NCI-H82 (cell line): Measurements from ENCODE around the gene MRPL38.

Experiments
- DNase-seq: peaks from one replicate; lab custom pipeline; 2025; lab: John Stamatoyannopoulos, UW

Gene MRPL38

DNA sequence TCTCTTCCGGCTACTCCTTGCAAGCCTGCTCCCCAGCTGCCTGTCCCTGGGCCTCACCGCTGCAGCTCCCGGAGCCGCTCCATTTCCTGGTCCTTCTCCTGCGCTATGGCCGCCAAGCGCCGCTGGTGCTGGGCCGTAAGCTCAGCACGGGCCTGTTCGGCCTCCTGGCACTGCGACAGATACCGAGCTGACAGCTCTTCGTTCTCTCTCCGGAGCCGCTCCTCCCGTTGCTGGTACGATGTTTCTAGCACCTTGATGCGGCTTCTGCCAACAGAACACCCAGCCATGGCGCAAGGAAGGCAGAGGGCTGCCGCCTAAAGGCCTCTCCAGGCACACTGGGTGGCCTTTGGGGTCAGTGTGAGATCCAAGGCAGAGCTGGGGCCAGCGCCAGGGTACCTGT lies 14.9 kb upstream of the MRPL38 start:
- DNase-seq: no peak

GRCh38 chr17:75917917-75918445 lies 13.3 kb upstream of the MRPL38 start:
- DNase-seq: no peak

DNA sequence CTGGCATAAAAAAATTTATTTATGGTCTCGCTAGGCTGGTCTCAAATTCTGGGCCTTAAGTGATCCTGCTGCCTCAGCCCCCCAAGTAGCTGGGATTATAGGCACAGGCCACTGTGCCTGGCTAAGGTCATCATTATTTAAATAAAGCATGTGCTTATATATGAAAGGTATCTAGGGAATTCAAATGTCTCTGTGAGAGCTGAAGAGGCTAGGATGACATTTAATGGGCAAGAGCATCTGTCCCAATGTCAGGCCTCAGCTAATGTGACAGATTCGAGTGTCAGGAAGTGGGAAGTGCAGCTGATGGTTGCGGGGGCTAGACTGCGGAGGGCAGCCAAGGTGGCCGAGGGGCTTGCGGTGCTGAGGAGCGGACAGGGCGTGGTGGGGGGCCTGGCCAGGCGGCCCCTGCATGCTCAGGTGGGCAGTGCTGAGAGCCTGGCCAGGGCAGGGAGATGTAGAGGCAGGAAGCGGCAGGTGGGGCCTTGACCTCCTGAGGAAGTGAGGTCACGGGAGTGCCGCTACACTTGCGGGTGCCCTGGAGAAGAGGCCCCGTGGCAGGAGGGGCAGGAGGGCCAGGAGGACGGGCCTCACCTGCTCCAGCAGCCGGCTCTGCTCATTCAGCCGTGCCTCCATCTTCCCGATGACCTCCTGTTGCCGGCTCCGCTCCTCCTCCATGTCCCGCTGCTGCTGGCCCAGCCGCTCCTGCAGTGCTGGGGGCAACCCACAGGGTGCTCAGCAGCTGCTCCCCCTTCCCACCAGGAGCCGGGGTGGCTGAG lies 12.6 kb upstream of the MRPL38 start:
- no peak for DNase-seq

DNA sequence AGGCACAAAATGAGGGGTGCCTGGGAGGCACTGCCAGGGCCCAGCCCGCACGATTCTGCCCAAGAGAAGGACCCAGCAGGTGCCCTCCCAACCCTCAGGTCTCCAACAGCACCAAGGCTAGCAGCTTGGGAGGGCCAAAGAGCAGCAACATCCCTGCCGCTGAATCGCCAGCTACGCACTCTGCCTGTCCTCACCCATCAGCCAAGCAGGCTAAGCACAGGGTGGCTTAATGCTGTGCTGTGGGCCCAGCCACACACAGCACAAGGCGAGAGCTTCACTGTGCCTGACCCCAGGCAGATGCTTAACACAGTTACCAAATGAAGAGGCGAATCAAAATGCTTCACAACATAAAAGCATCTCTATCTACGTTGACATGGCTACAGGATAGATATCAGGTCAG lies 10.6 kb upstream of the MRPL38 start:
- peak; percentile 42 for DNase-seq

DNA sequence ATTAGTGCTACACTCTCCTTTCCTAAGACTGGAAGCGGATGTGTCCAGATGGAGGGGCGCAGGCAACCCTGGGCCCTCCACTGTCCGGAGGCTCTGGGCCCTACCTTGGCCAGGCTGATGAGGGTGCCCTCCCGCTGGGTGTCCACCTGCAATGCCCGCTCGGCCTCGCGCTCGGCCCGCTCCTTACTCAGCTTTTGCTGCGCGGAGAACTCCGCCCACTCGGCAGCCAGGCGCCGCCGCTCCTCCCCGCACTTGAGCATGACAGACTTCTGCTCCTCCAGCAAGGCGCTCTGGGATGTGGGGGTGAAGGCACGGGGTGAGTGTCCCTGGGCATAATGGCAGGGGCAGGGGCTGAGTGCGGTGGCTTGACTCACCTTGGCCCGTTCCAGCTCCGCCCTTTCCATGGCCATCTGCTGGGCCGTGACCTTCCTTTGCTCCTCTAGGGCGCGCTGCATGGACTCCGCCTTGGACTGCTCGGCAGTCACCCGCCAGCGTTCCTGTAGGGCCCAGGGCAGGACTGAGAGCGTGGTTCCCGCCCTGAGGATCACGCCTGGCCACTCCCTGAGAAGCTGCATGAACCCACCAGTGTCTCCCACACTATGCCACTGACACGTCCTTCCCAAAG lies 10.1 kb upstream of the MRPL38 start:
- peak; percentile 67 for DNase-seq

GRCh38 chr17:75913537-75914210 lies 9.0 kb upstream of the MRPL38 start:
- no peak for DNase-seq

DNA sequence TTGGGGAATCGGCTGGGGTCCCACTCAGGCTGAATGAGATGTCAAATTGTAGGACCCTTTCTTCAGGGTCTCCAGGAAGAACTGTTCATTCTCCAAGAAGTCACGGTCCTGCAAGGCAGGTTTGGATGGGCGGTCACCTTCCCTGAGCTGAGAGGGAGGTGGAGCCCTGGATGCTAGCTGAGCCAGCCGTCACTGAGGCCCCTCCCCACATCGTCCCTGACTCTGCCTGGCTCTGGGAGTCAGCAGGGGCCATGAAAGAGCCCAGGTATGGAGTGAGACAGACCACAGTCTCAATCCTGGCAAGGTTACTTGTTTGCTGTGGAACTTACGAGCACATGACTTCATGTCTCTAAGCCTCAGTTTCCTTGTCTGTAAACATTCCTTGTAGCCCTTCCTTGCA lies 6.0 kb upstream of the MRPL38 start:
- peak; percentile 86 for DNase-seq

- peak; percentile 52 for DNase-seq
Measured at GRCh38 chr17:75909812-75910274, 5.2 kb upstream of the MRPL38 start.

DNA sequence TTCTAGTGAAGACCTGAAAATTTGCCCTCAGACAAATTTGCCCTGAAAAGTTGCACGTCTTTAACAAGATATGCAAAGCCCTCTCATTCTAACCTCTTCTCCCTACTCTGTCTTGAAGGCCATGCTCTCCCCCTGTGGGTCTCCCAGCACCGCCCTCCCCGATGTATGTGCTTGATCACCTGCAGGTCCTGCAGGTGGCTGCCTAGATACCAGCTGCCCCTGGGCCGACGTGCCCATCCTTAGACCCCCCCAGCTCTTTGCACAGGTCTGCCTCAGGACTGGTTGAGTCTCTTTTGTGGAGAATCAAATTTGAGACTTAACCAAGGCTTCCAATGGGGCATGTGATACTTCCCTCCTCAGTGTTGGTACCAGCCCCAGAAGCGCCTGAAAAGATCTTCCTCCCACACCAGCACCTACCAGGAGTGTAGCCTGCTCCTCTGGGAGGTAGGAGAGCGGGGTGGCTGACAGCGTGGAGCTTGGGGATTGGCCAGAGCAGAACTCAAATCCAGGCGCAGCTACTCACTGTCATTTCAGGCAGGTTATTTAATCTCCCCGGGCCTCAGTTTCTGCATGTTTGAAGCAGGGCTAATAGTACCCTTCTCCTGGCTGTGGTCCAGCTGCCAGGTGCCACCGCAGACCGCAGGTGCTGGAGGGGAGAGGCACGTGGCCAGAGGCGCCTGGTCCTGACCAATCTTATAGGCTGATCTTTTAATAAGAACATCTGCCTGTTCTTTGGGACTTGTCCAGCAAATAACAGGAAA lies 4.5 kb upstream of the MRPL38 start:
- no peak for DNase-seq

DNA sequence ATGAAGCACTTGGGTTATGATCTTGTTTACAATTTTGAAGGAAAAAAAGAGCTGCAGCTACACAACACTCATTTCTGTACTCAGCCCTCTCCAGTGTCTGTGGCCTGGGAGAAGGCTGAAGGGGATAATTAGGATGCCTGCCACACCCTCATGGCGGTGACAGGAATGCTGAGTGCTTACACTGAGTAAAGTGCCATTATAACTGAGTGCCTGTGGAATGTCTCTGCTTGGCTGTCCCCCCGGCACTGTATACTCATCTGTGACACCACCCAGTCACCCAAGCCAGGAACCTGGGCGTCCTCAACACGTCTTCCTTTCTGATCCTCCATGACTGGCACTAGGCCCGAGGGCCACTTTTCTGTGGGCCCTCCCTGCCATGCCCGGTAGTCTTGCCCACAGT lies 3.5 kb upstream of the MRPL38 start:
- no peak for DNase-seq

- DNase-seq: no peak
Measured at GRCh38 chr17:75906143-75906884, 1.6 kb upstream of the MRPL38 start.

DNA sequence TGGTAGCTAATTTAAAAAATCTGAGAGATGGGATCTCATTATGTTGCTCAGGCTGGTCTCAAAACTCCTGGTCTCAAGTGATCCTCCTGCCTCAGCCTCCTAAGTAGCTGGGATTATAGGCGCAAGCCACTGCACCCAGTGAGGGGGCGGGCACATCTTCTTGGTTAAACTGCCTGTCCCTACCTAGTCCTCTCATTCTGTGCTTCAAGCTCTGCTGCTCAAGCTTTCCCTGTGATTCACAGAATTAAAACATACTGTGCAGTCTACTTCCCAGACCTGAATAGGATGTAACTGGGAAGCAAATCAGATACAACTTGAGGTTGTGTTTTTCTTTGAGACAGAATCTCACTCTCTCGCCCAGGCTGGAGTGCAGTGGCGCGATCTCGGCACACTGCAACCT lies 2.3 kb downstream of the MRPL38 start:
- DNase-seq: no peak

DNA sequence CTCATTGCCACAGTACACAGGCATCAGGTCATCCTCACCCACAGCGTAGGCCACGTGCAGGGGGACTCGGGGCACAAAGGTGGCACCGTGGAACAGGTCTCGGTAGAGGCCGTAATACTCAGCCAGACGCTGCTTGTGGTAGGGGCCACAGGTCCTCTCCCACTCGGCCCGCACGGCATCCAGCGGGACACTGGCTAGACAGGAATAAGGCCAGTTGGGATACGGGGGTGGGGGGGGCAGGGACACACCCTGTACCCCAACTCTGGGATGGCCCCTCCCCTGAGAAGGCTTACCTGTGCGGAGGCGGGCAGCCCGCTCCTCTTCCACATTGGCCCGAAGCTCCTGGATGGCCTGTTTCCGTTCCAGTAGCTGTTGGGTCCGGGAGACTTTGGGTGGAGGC lies 3.0 kb downstream of the MRPL38 start:
- DNase-seq: no peak

GRCh38 chr17:75900691-75901533 lies 3.8 kb downstream of the MRPL38 start:
- DNase-seq: no peak

- DNase-seq: no peak
Measured at GRCh38 chr17:75899767-75900468, 4.8 kb downstream of the MRPL38 start.

DNA sequence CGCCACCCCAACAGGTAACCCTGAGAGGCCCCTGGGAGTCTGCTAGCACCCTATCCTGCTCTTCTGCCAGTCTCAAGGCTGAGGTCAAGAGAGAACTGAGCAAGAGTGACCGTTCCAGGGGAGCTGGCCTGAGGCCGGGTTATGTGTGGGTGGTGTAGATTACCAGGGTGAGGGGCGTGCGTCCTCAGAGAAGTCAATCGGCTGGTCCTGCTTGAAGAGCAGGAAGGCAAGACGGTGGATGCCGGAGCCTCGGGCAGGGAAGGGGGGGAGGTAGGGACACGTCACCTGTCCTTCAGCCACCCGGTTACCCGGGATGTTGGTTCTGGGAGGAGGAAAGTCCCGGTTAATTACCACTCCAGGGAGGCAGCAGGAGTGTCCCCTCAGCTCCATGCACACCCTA lies 5.3 kb downstream of the MRPL38 start:
- no peak for DNase-seq

GRCh38 chr17:75898791-75899190 lies 5.9 kb downstream of the MRPL38 start:
- DNase-seq: no peak

GRCh38 chr17:75898065-75898464 lies 6.6 kb downstream of the MRPL38 start:
- DNase-seq: no peak

DNA sequence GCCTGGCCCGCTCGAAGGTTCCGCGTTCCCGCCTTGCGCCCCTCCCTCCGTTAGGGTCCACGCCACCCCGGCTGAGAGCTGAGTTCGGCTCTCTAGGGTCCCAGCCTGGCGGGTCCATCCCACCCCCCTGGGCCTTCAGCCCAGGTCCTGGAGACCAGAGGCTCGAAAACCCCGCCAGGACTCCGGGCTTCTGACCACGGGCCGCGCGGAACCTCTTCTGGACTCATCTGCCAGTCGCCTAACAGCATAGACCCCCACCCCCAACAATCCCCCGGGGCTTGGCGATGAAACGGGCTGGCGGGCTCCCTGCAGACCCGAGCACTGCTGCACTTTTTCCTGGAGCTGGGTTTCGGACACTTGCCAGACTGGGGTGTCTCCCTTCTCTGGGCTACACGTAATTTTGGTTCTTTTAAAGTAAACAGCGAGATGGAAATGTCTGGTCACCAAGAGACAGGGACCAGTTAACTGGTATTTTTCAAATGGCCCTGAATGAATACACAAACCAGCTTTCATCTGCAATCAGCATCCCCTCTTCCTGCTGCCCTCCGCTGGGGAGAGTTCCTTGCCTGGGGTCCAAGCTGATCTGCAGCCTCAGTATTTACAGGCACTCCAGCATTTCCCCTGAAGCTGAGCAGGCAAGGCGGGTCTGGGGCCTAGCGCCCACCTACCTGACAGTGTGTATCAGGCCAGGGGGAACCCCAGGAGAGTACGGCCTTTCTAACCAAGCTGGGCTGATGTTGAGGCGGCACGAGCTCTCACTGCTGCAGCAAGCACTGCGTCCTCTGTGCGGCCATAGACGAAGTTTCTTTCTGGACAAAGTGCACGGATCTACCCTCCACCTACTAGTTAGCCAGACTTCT lies 7.3 kb downstream of the MRPL38 start:
- no peak for DNase-seq
